Common myeloid progenitor, CD34-positive (primary cell): ENCODE data around the gene GPR160.
"Not testable (repeated sequence)": the region's sequence is repeated elsewhere in the genome, so short reads cannot be mapped to it uniquely, and the experiment has no call there.

Source experiments
- CTCF ChIA-PET: fragments of 350-600 bp; sonication (Branson Sonifier 250); formaldehyde crosslinking; loops from one replicate; lab custom pipeline; 2021; ENCODE audit warnings: antibody characterized with exemption; lab: Charles Lee
- POLR2A ChIA-PET: fragments of 350-600 bp; sonication (Branson Sonifier 250); formaldehyde crosslinking; loops from one replicate; lab custom pipeline; 2021; ENCODE audit warnings: antibody characterized with exemption; lab: Charles Lee
- DNase-seq, 3 donors: peaks; one replicate each; pipeline versions ENCODE4 v3.0.0 to v3.0.0-alpha.2; 2013
- H3K27ac ChIP-seq, 2 experiments: 1 replicate in 1 of 2; 2 replicates in 1 of 2; pipeline ENCODE4 v1.7.0; 2013; ENCODE audit warnings: inconsistent platforms in 2 of 2, low read length in 2 of 2, mild to moderate bottlenecking in 2 of 2, low read depth in 1 of 2, moderate library complexity in 1 of 2; ENCODE audit not compliant: severe bottlenecking in 2 of 2, insufficient read depth in 1 of 2, poor library complexity in 1 of 2
- H3K27me3 ChIP-seq, 5 experiments: replicated peaks in 2 of 5; 1 replicate in 3 of 5; 2 replicates in 2 of 5; pipeline versions ENCODE4 v1.6.1 to v1.7.0; 2013; ENCODE audit warnings: low read length in 4 of 5, mild to moderate bottlenecking in 2 of 5, moderate library complexity in 2 of 5, inconsistent platforms in 1 of 5; ENCODE audit not compliant: insufficient read depth in 5 of 5, control insufficient read depth in 4 of 5
- H3K36me3 ChIP-seq, 4 experiments: 1 replicate in 2 of 4; 2 replicates in 2 of 4; pipeline versions ENCODE4 v1.6.1 to v1.7.0; 2013; ENCODE audit warnings: low read length in 3 of 4, control low read depth in 1 of 4, mild to moderate bottlenecking in 1 of 4; ENCODE audit not compliant: control insufficient read depth in 4 of 4, insufficient read depth in 4 of 4
- H3K4me1 ChIP-seq, 4 experiments: 1 replicate in 3 of 4; 2 replicates in 1 of 4; pipeline versions ENCODE4 v1.6.1 to v1.7.1; 2013; ENCODE audit warnings: low read length in 3 of 4, mild to moderate bottlenecking in 3 of 4, control low read depth in 1 of 4, inconsistent platforms in 1 of 4, moderate library complexity in 1 of 4; ENCODE audit not compliant: control insufficient read depth in 4 of 4, insufficient read depth in 4 of 4; ENCODE audit errors: control extremely low read depth in 1 of 4
- H3K4me3 ChIP-seq, 7 experiments: 1 replicate in 4 of 7; 2 replicates in 3 of 7; pipeline versions ENCODE4 v1.5.1 to v1.7.0; 2013; ENCODE audit warnings: mild to moderate bottlenecking in 7 of 7, low read length in 6 of 7, moderate library complexity in 6 of 7, inconsistent platforms in 2 of 7, low read depth in 2 of 7, control low read depth in 1 of 7; ENCODE audit not compliant: insufficient read depth in 4 of 7, control insufficient read depth in 1 of 7; ENCODE audit errors: extremely low read depth in 1 of 7
- H3K9me3 ChIP-seq, 5 experiments: 1 replicate in 4 of 5; 2 replicates in 1 of 5; pipeline versions ENCODE4 v1.6.1 to v1.7.1; 2013; ENCODE audit warnings: low read length in 4 of 5, mild to moderate bottlenecking in 2 of 5, inconsistent platforms in 1 of 5, low read depth in 1 of 5, moderate library complexity in 1 of 5; ENCODE audit not compliant: control insufficient read depth in 4 of 5, insufficient read depth in 2 of 5; ENCODE audit errors: control extremely low read depth in 1 of 5
- WGBS: methylation state at CpG from one replicate; pipeline ENCODE4 v1.1.5; 2013; ENCODE audit not compliant: insufficient coverage; 5-methylcytosine and 5-hydroxymethylcytosine counted together

GPR160 gene

GRCh38 chr3:170007031-170007663 is 30.6 kb upstream of the GPR160 start:
- peak; percentile 25 to 72 (median 66) for DNase-seq
- no peaks in the 10 kb centered on the region for H3K9me3 ChIP-seq
- H3K4me1 ChIP-seq, result peaks cover 8 to 23% (median 15%) of the 10 kb centered on the region in 4 experiments
- ChIA-PET POLR2A (no interaction called here), CTCF (interaction anchor here (0.6 to 2.4 kb wide), 3 partner anchors 11 to 15 kb away, joined by 3 to 7 read pairs (median 3); no protein-coding TSS in a partner anchor)
- H3K36me3 ChIP-seq, result no peaks in the 10 kb centered on the region
- no peaks in the 10 kb centered on the region for H3K27me3 ChIP-seq
- H3K4me3 ChIP-seq, result no peak overlapping the region
- WGBS, result 24% methylated on average over 4 of the region's 7 CpGs
- no peak overlapping the region for H3K27ac ChIP-seq

GRCh38 chr3:170010498-170010897 is 27.3 kb upstream of the GPR160 start:
- Histone ChIP-seq H3K36me3 (no peaks in the 10 kb centered on the region), H3K9me3 (no peaks in the 10 kb centered on the region), H3K27ac (no peak overlapping the region), H3K4me1 (peaks cover 2 to 8% (median 6%) of the 10 kb centered on the region in 4 experiments), H3K27me3 (no peaks in the 10 kb centered on the region), H3K4me3 (no peak overlapping the region)
- DNase-seq, result no peak
- 100% methylated on average over 4 of the region's 4 CpGs for WGBS
- ChIA-PET POLR2A (interaction anchor here (0.6 kb wide), 1 partner anchor 347 kb away, joined by 3 read pairs; no protein-coding TSS in a partner anchor), CTCF (interaction anchor here (1.3 kb wide), 1 partner anchor 11 kb away, joined by 4 read pairs; no protein-coding TSS in a partner anchor)

GRCh38 chr3:170012683-170013400 is 25.0 kb upstream of the GPR160 start:
- Histone ChIP-seq H3K27me3 (no peaks in the 10 kb centered on the region), H3K4me3 (no peak overlapping the region), H3K36me3 (no peaks in the 10 kb centered on the region), H3K4me1 (no peaks in the 10 kb centered on the region), H3K27ac (no peak overlapping the region), H3K9me3 (no peaks in the 10 kb centered on the region)
- CTCF ChIA-PET, result no interaction called here
- POLR2A ChIA-PET, result no interaction called here
- WGBS, result 75% methylated on average over 4 of the region's 7 CpGs
- no peak for DNase-seq

GRCh38 chr3:170016057-170016456 is 21.7 kb upstream of the GPR160 start:
- no peak for DNase-seq
- ChIA-PET CTCF (interaction anchor here (0.9 kb wide), 1 partner anchor 152 kb away, joined by 5 read pairs; no protein-coding TSS in a partner anchor), POLR2A (no interaction called here)
- H3K4me1 ChIP-seq, result no peaks in the 10 kb centered on the region
- 100% methylated on average over 2 of the region's 3 CpGs for WGBS
- no peaks in the 10 kb centered on the region for H3K9me3 ChIP-seq
- no peak overlapping the region for H3K27ac ChIP-seq
- no peaks in the 10 kb centered on the region for H3K27me3 ChIP-seq
- no peak overlapping the region for H3K4me3 ChIP-seq
- H3K36me3 ChIP-seq, result no peaks in the 10 kb centered on the region

- H3K36me3 ChIP-seq, H3K9me3 ChIP-seq, H3K27me3 ChIP-seq, POLR2A ChIA-PET, H3K27ac ChIP-seq, H3K4me3 ChIP-seq, DNase-seq, H3K4me1 ChIP-seq: not testable (repeated sequence)
- WGBS, result 86% methylated on average over 1 of the region's 4 CpGs
- CTCF ChIA-PET, result interaction anchor here (1.0 to 1.6 kb wide), 3 partner anchors 10 to 20 kb away, joined by 3 to 7 read pairs (median 3); no protein-coding TSS in a partner anchor
These were observed 18.5 kb upstream of the GPR160 start for GRCh38 chr3:170019306-170019705.

- CTCF ChIA-PET, result interaction anchor here (0.7 to 2.6 kb wide), 11 partner anchors 8 to 258 kb away, joined by 3 to 11 read pairs (median 4); no protein-coding TSS in a partner anchor
- POLR2A ChIA-PET, result no interaction called here
- Histone ChIP-seq H3K36me3 (no peaks in the 10 kb centered on the region), H3K27me3 (no peaks in the 10 kb centered on the region), H3K4me3 (no peak overlapping the region), H3K27ac (no peak overlapping the region), H3K4me1 (no peaks in the 10 kb centered on the region), H3K9me3 (no peaks in the 10 kb centered on the region)
- no CpG with 5 or more reads among the region's 3 CpGs for WGBS
- peak; percentile 11 to 50 (median 47) for DNase-seq
These were observed 16.7 kb upstream of the GPR160 start for GRCh38 chr3:170021083-170021482.

GRCh38 chr3:170022336-170022735 is 15.5 kb upstream of the GPR160 start:
- no peaks in the 10 kb centered on the region for H3K9me3 ChIP-seq
- H3K4me3 ChIP-seq, result no peak overlapping the region
- H3K27ac ChIP-seq, result no peak overlapping the region
- WGBS, result 100% methylated on average over 3 of the region's 4 CpGs
- H3K4me1 ChIP-seq, result no peaks in the 10 kb centered on the region
- no peak for DNase-seq
- POLR2A ChIA-PET, result no interaction called here
- H3K27me3 ChIP-seq, result no peaks in the 10 kb centered on the region
- no peaks in the 10 kb centered on the region for H3K36me3 ChIP-seq
- CTCF ChIA-PET, result interaction anchor here (0.8 to 2.6 kb wide), 7 partner anchors 10 to 259 kb away, joined by 3 to 11 read pairs (median 5); no protein-coding TSS in a partner anchor
